Fibroblast of lung (primary cell): ENCODE measurements around the gene YJEFN3. TPM values are rescaled to one million over a fixed set of nuclear protein-coding genes. Genes with fewer than 3 reads are reported as not detected.

Source experiments
- DNase-seq, 2 donors: peaks; one replicate each; pipeline versions ENCODE4 v3.0.0 to v3.0.0-alpha.2; 2010; ENCODE audit warnings: low read depth in 2 of 2
- H2AFZ ChIP-seq: 2 replicates; pipeline ENCODE4 v1.5.1; 2012; ENCODE audit warnings: low read length, control low read depth, inconsistent platforms
- H3K27ac ChIP-seq: 2 replicates; pipeline ENCODE4 v1.5.1; 2011; ENCODE audit warnings: low read length, control low read depth; ENCODE audit not compliant: insufficient read depth
- H3K27me3 ChIP-seq: 2 replicates; pipeline ENCODE4 v1.5.1; 2011; ENCODE audit warnings: mild to moderate bottlenecking, low read length; ENCODE audit not compliant: control insufficient read depth, insufficient read depth
- H3K36me3 ChIP-seq: 2 replicates; pipeline ENCODE4 v1.5.1; 2011; ENCODE audit warnings: low read length; ENCODE audit not compliant: control insufficient read depth, insufficient read depth
- H3K4me1 ChIP-seq: 2 replicates; pipeline ENCODE4 v1.5.1; 2011; ENCODE audit warnings: low read length; ENCODE audit not compliant: control insufficient read depth, insufficient read depth; ENCODE audit errors: extremely low read depth
- H3K4me2 ChIP-seq: 2 replicates; pipeline ENCODE4 v1.5.1; 2011; ENCODE audit warnings: low read length, control low read depth; ENCODE audit not compliant: insufficient read depth; ENCODE audit errors: extremely low read depth
- H3K4me3 ChIP-seq, 4 experiments: fragments of 200-600 bp in 1 of 4; sonication (generic) in 1 of 4; replicated peaks in 1 of 4; 2 replicates each; pipeline ENCODE4 v1.5.1; 2011 to 2016; ENCODE audit warnings: low read length in 4 of 4, low read depth in 3 of 4, mild to moderate bottlenecking in 3 of 4, control low read depth in 2 of 4, inconsistent platforms in 1 of 4, mixed read lengths in 1 of 4; ENCODE audit not compliant: insufficient read depth in 1 of 4; ENCODE audit errors: control extremely low read depth in 1 of 4
- H3K79me2 ChIP-seq: 2 replicates; pipeline ENCODE4 v1.5.1; 2012; ENCODE audit warnings: mild to moderate bottlenecking, low read length, inconsistent platforms; ENCODE audit not compliant: control insufficient read depth, insufficient read depth
- H3K9ac ChIP-seq: 2 replicates; pipeline ENCODE4 v1.5.1; 2011; ENCODE audit warnings: mild to moderate bottlenecking, low read length, control low read depth; ENCODE audit not compliant: insufficient read depth
- H3K9me3 ChIP-seq: 2 replicates; pipeline ENCODE4 v1.5.1; 2012; ENCODE audit warnings: low read depth, low read length; ENCODE audit not compliant: control insufficient read depth, insufficient read depth
- H4K20me1 ChIP-seq: 2 replicates; pipeline ENCODE4 v1.5.1; 2011; ENCODE audit warnings: low read length; ENCODE audit not compliant: control insufficient read depth, insufficient read depth; ENCODE audit errors: extremely low read depth
- EZH2 ChIP-seq: IDR thresholded peaks from 2 replicates; pipeline ENCODE4 v1.5.1; 2012; ENCODE audit warnings: low read length, control low read depth, mild to moderate bottlenecking; ENCODE audit errors: missing control alignments
- polyA plus RNA-seq, 2 donors: library from polyadenylated mRNA; depleted of rRNA in 1 of 2; stranded (reverse) in 1 of 2; unstranded in 1 of 2; fragments of >200 nt; gene quantifications; 2 replicates each; pipeline ENCODE4 v1.2.1, GENCODE V29; 2011 to 2012; ENCODE audit warnings: missing spikeins in 1 of 2
- total RNA-seq: library from RNA; depleted of rRNA; stranded (reverse); fragments of >200 nt; gene quantifications from 2 replicates; pipeline ENCODE4 v1.2.1, GENCODE V29; 2014
- TF ChIP-seq, protein P1 (sequence below), 2 donors: IDR thresholded peaks in 1 of 2; conservative IDR thresholded peaks in 1 of 2; 1 replicate in 1 of 2; 2 replicates in 1 of 2; pipeline ENCODE4 v1.5.1; 2011 to 2012; ENCODE audit warnings: low read length in 2 of 2, control low read depth in 1 of 2, inconsistent platforms in 1 of 2, low read depth in 1 of 2, mild to moderate bottlenecking in 1 of 2

YJEFN3 gene
- total and polyA plus RNA-seq, 2 donors (not counting 1 experiment from before 2014, with no cell fraction given) = 0.50 to 0.62 TPM

DNA sequence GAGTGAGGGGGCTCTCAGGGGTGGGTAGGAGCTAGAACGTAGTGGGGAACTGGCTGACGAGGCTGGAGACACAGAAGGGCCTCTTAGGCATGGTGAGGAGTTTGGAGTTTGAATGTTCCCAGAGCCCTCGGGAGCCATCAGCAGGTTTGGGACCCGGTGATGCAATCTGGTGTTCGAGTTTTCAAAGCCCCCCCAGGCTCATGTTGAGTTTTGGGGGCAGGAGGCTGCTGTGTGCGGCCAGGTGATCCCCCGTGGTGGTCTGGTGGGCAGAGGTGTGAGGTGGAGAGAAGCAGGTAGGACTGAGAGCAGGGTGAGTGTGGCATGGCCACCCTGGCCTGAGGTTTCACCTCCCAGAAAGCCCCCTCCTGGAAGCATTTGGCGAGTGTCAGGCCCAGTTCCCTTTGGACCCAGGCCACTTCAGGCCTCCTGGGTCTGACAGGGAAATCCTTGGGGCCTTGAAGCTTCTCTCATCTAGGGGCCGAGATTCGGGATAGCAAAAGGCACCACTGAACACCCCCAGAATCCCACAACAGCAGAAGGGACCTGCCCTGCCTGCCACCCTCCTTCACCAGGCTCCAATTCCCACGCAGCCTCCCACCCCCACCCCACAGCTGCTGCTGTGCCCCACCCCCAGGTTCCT, 1.2 kb downstream of the YJEFN3 start:
- no peak overlapping the region for H2AFZ ChIP-seq
- H3K27me3 ChIP-seq = no peaks in the 10 kb centered on the region
- H3K9me3 ChIP-seq = no peaks in the 10 kb centered on the region
- H3K9ac ChIP-seq = no peak overlapping the region
- no peaks in the 10 kb centered on the region for H4K20me1 ChIP-seq
- no peak for TF ChIP-seq EZH2
- TF ChIP-seq, protein P1, sequence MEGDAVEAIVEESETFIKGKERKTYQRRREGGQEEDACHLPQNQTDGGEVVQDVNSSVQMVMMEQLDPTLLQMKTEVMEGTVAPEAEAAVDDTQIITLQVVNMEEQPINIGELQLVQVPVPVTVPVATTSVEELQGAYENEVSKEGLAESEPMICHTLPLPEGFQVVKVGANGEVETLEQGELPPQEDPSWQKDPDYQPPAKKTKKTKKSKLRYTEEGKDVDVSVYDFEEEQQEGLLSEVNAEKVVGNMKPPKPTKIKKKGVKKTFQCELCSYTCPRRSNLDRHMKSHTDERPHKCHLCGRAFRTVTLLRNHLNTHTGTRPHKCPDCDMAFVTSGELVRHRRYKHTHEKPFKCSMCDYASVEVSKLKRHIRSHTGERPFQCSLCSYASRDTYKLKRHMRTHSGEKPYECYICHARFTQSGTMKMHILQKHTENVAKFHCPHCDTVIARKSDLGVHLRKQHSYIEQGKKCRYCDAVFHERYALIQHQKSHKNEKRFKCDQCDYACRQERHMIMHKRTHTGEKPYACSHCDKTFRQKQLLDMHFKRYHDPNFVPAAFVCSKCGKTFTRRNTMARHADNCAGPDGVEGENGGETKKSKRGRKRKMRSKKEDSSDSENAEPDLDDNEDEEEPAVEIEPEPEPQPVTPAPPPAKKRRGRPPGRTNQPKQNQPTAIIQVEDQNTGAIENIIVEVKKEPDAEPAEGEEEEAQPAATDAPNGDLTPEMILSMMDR (conservative IDR thresholded peaks at IDR 0.05 in 1 of 2, IDR thresholded peaks at IDR 0.05 in 1 of 2; ENCODE audit: low read depth in 1 of 2, low read length in 2 of 2) = no peak
- no peak overlapping the region for H3K4me3 ChIP-seq
- H3K27ac ChIP-seq = no peak overlapping the region
- H3K36me3 ChIP-seq = peaks cover 5% of the 10 kb centered on the region
- H3K79me2 ChIP-seq = no peaks in the 10 kb centered on the region
- no peak for DNase-seq
- H3K4me1 ChIP-seq = no peaks in the 10 kb centered on the region
- H3K4me2 ChIP-seq = no peak overlapping the region

DNA sequence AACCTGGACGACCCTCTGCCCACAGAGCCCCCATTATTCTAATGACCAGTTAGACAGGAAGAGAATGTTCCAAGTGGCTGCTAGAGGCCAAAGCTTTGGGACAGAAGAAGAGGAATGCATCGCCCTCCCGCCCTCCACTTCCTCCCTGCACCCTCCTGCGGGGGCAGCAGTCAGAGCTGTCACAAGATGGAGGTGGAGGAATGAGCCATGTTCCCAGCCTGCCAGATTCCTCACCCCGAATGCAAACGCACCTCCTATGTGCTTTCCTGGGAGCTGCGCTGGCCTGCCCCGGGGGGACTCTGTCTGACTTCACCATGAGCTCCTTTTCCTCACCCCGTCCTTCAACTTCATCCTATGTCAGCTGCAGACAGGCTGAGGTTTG, 1.7 kb downstream of the YJEFN3 start:
- TF ChIP-seq EZH2 = no peak
- TF ChIP-seq, protein P1 (conservative IDR thresholded peaks at IDR 0.05 in 1 of 2, IDR thresholded peaks at IDR 0.05 in 1 of 2; ENCODE audit: low read depth in 1 of 2, low read length in 2 of 2) = no peak
- no peak overlapping the region for H3K4me2 ChIP-seq
- H3K4me3 ChIP-seq = no peak overlapping the region
- no peak overlapping the region for H3K9ac ChIP-seq
- peaks cover 5% of the 10 kb centered on the region for H3K36me3 ChIP-seq
- no peak overlapping the region for H3K27ac ChIP-seq
- H3K4me1 ChIP-seq = no peaks in the 10 kb centered on the region
- H3K9me3 ChIP-seq = no peaks in the 10 kb centered on the region
- H3K79me2 ChIP-seq = no peaks in the 10 kb centered on the region
- H3K27me3 ChIP-seq = no peaks in the 10 kb centered on the region
- H2AFZ ChIP-seq = no peak overlapping the region
- no peak for DNase-seq
- no peaks in the 10 kb centered on the region for H4K20me1 ChIP-seq

DNA sequence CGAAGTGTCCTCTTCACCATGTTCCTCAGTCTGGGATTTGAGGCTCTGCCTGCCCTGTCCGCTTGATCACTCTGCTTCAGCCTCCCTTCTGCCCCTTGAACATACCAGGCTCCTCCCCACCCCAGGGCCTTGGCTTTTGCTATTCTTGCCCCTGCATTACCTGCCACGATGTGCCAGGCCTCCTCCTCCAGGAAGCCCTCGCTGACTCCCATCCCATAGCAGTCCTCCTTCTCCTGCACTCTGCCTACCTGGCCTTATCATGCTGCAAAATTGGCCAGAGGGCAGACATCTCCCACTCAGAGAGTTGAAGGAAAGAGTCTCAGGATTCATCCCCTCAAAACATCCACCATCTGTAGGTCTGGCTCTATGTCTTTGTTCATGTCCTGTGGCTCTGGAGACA, 2.2 kb downstream of the YJEFN3 start:
- H4K20me1 ChIP-seq = no peaks in the 10 kb centered on the region
- DNase-seq = no peak

More for the DNA sequence above, 2.2 kb downstream of the YJEFN3 start:
- Histone ChIP-seq H3K27me3 (no peaks in the 10 kb centered on the region), H3K4me3 (no peak overlapping the region), H3K9ac (no peak overlapping the region), H2AFZ (no peak overlapping the region), H3K79me2 (no peaks in the 10 kb centered on the region), H3K4me1 (no peaks in the 10 kb centered on the region), H3K27ac (no peak overlapping the region), H3K36me3 (peaks cover 5% of the 10 kb centered on the region), H3K4me2 (no peak overlapping the region), H3K9me3 (no peaks in the 10 kb centered on the region)
- TF ChIP-seq, protein P1 (conservative IDR thresholded peaks at IDR 0.05 in 1 of 2, IDR thresholded peaks at IDR 0.05 in 1 of 2; ENCODE audit: low read depth in 1 of 2, low read length in 2 of 2) = no peak
- TF ChIP-seq EZH2 = no peak
